ENCODE measurements around the gene KRTAP23-1. TPM values are rescaled to one million over a fixed set of nuclear protein-coding genes. Genes with fewer than 3 reads are reported as not detected.

KRTAP23-1 gene
- total RNA-seq, 2 donors from 2014 or later: not detected

DNA sequence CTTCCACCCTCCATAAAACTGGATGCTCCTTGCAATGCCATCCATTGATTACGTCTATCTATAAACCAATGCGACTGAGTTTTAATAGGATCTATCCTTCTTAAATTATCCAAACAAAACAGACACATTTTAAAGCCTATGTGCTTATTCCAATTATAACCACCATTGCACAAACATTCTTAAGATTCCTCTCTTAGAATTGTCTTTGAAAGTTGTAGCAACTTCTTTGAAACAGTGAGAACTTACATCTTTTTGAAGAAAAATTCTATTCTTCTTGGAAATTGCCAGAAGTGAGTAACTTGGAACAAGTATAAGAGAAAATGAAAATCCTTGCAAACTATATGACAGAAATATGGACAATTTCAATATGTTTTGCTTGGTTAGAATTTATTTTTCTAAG lies 28.2 kb downstream of the KRTAP23-1 start, which contains the start of gene KRTAP26-1:
Gene KRTAP26-1, minus strand, starts transcription at position 101 of the 400 bp plus-strand sequence. CDS start 280 bp downstream, outside the sequence.
- Histone ChIP-seq H3K4me3 (no peak within 1 kb of the TSS), H3K27me3 (replicated peaks; ENCODE audit: insufficient read depth) (no peaks in the 10 kb centered on the region), H3K36me3 (no peaks in the 10 kb centered on the region), H3K27ac (no peak within 1 kb of the TSS), H3K9me3 (no peaks in the 10 kb centered on the region), H3K4me1 (replicated peaks) (no peaks in the 10 kb centered on the region)
- DNase-seq (ENCODE audit: low spot score): no peak
- intact Hi-C loops (cut with DNase I): no loop called here
- TF ChIP-seq POLR2AphosphoS5 (IDR thresholded peaks at IDR 0.05) (no peak), POLR2A (IDR thresholded peaks at IDR 0.05) (no peak)
- TF ChIP-seq, protein P1, sequence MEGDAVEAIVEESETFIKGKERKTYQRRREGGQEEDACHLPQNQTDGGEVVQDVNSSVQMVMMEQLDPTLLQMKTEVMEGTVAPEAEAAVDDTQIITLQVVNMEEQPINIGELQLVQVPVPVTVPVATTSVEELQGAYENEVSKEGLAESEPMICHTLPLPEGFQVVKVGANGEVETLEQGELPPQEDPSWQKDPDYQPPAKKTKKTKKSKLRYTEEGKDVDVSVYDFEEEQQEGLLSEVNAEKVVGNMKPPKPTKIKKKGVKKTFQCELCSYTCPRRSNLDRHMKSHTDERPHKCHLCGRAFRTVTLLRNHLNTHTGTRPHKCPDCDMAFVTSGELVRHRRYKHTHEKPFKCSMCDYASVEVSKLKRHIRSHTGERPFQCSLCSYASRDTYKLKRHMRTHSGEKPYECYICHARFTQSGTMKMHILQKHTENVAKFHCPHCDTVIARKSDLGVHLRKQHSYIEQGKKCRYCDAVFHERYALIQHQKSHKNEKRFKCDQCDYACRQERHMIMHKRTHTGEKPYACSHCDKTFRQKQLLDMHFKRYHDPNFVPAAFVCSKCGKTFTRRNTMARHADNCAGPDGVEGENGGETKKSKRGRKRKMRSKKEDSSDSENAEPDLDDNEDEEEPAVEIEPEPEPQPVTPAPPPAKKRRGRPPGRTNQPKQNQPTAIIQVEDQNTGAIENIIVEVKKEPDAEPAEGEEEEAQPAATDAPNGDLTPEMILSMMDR (IDR thresholded peaks at IDR 0.05): no peak
- 79% methylated on average over 2 of the region's 2 CpGs for WGBS

DNA sequence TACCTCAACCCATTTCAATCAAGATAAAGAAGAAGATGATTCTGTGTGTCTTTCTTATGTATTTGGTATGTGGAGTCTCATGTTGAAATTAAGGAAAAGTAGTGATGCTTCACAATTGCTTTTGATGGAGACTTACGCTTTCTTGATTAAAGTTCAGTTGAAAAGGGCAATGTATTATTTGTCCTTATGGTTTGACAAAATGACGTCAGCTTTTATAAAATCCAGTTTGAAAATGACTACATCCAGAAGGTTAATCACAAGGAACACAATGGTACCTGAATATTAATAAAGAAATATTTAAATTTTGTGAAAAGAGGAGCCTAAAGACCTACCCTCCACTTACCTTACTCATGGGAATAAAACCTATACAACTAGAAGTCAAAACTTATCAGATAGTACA lies 32.7 kb downstream of the KRTAP23-1 start:
- no peaks in the 10 kb centered on the region for H3K36me3 ChIP-seq
- H3K4me3 ChIP-seq: no peak overlapping the region
- TF ChIP-seq POLR2A (IDR thresholded peaks at IDR 0.05) (no peak), POLR2AphosphoS5 (IDR thresholded peaks at IDR 0.05) (no peak)
- TF ChIP-seq, protein P1 (IDR thresholded peaks at IDR 0.05): no peak
- H3K4me1 ChIP-seq (replicated peaks): no peaks in the 10 kb centered on the region
- intact Hi-C loops (cut with DNase I): no loop called here
- DNase-seq (ENCODE audit: low spot score): no peak
- no peak overlapping the region for H3K27ac ChIP-seq
- no peaks in the 10 kb centered on the region for H3K27me3 ChIP-seq (replicated peaks; ENCODE audit: insufficient read depth)
- no peaks in the 10 kb centered on the region for H3K9me3 ChIP-seq
- 94% methylated on average over 2 of the region's 2 CpGs for WGBS

DNA sequence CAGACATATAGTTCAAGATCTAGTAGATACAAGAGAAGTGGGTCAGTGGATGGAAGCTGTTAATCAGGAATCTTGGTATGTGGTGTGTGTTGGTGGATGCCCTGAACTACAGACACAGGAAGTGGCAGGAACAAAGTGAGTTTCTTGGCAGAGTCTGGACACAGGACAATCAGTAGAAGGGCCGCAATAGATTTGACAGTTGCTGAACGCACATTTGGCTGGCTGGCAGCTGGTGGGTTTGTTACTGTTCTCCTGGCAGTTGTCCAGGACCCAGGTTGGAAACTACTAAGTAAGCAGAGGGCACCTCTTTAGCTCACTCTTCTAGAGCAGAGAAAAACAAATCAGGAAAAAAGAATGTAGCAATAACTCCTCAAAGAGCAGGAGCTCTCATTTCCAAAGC lies 41.5 kb downstream of the KRTAP23-1 start:
- Histone ChIP-seq H3K4me1 (replicated peaks) (no peaks in the 10 kb centered on the region), H3K36me3 (no peaks in the 10 kb centered on the region), H3K27ac (peak overlapping the region in 1 of 2 donors; percentile 12), H3K9me3 (no peaks in the 10 kb centered on the region), H3K27me3 (replicated peaks; ENCODE audit: insufficient read depth) (no peaks in the 10 kb centered on the region), H3K4me3 (no peak overlapping the region)
- no peak for DNase-seq (ENCODE audit: low spot score)
- intact Hi-C loops (cut with DNase I): no loop called here
- TF ChIP-seq, protein P1 (IDR thresholded peaks at IDR 0.05): no peak
- TF ChIP-seq POLR2AphosphoS5 (IDR thresholded peaks at IDR 0.05) (no peak), POLR2A (IDR thresholded peaks at IDR 0.05) (no peak)
- 26% methylated on average over 2 of the region's 2 CpGs for WGBS

DNA sequence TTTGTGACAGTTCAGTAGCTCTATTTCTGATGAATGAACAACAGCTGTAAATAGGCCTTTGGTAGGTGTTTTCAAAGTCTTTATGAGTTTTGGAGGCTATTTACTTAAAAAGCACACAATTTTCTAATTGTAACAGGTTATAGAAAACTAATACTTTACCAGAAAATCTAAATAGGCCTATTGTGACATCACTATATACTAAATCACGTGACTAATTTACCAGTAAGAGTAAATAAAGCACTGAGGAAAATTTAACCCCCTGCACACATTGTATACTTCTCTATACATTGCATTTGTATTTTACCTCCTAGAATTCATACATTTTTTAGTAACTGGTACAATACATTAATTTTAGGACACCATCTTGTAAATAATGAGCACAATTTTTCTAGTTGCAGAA lies 43.3 kb downstream of the KRTAP23-1 start:
- H3K4me3 ChIP-seq: no peak overlapping the region

More for the DNA sequence above, 43.3 kb downstream of the KRTAP23-1 start:
- TF ChIP-seq POLR2A (IDR thresholded peaks at IDR 0.05): no peak
- TF ChIP-seq, protein P1 (IDR thresholded peaks at IDR 0.05): no peak
- TF ChIP-seq POLR2AphosphoS5 (IDR thresholded peaks at IDR 0.05): no peak
- H3K27me3 ChIP-seq (replicated peaks; ENCODE audit: insufficient read depth): no peaks in the 10 kb centered on the region
- no peaks in the 10 kb centered on the region for H3K36me3 ChIP-seq
- H3K27ac ChIP-seq: no peak overlapping the region
- WGBS: 41% methylated on average over 1 of the region's 1 CpG
- intact Hi-C loops (cut with DNase I): no loop called here
- no peaks in the 10 kb centered on the region for H3K9me3 ChIP-seq
- no peaks in the 10 kb centered on the region for H3K4me1 ChIP-seq (replicated peaks)
- no peak for DNase-seq (ENCODE audit: low spot score)

Small RNA genes within 50 kb of the gene (microRNA-seq; reads per million reads assigned to microRNA genes)
- not detected for gene MIR4327

Small RNA genes within 50 kb of the gene (small RNA-seq; reads per million reads assigned to genes)
- gene KRTAP23-1: 0 reads per million in 2 donors
- gene MIR4327: 0 reads per million in 2 donors

Other genes with a start within 250 kb of the KRTAP23-1 start
- gene CLDN17, start 181.8 kb downstream of the KRTAP23-1 start, total RNA-seq: not detected
- gene CLDN8, start 132.5 kb downstream of the KRTAP23-1 start, total RNA-seq: 10 to 100 TPM in 1 of 2 donors, 1 to 10 TPM in 1; 6.9 to 16.7 TPM
- gene KRTAP24-1, start 65.7 kb downstream of the KRTAP23-1 start, total RNA-seq: not detected
- not detected for gene KRTAP25-1, start 59.1 kb downstream of the KRTAP23-1 start, total RNA-seq
- not detected for gene KRTAP26-1, start 28.3 kb downstream of the KRTAP23-1 start, total RNA-seq
- not detected for gene KRTAP27-1, start 10.9 kb downstream of the KRTAP23-1 start, total RNA-seq
- not detected for gene KRTAP13-2, start 23.7 kb upstream of the KRTAP23-1 start, total RNA-seq
- gene KRTAP13-1, start 47.4 kb upstream of the KRTAP23-1 start, total RNA-seq: not detected
- not detected for gene KRTAP13-3, start 77.3 kb upstream of the KRTAP23-1 start, total RNA-seq
- gene KRTAP13-4, start 81.6 kb upstream of the KRTAP23-1 start, total RNA-seq: not detected
- gene KRTAP15-1, start 91.7 kb upstream of the KRTAP23-1 start, total RNA-seq: not detected
- gene KRTAP19-1, start 131.8 kb upstream of the KRTAP23-1 start, total RNA-seq: not detected
- gene KRTAP19-2, start 138.8 kb upstream of the KRTAP23-1 start, total RNA-seq: not detected
- not detected for gene KRTAP19-3, start 143.4 kb upstream of the KRTAP23-1 start, total RNA-seq
- not detected for gene KRTAP19-4, start 148.6 kb upstream of the KRTAP23-1 start, total RNA-seq
- not detected for gene KRTAP19-5, start 153.5 kb upstream of the KRTAP23-1 start, total RNA-seq
- gene KRTAP19-6, start 193.3 kb upstream of the KRTAP23-1 start, total RNA-seq: not detected
- not detected for gene KRTAP19-7, start 212.7 kb upstream of the KRTAP23-1 start, total RNA-seq
- not detected for gene KRTAP22-2, start 241.8 kb upstream of the KRTAP23-1 start, total RNA-seq
- not detected for gene KRTAP6-3, start 243.8 kb upstream of the KRTAP23-1 start, total RNA-seq

Measured in prostate gland (tissue), 2 donors.